Fibroblast of lung (primary cell): ENCODE measurements around the gene TEX44. TPM values are rescaled to one million over a fixed set of nuclear protein-coding genes. Genes with fewer than 3 reads are reported as not detected.

Source experiments
- DNase-seq, 2 donors: peaks; one replicate each; pipeline versions ENCODE4 v3.0.0 to v3.0.0-alpha.2; 2010; ENCODE audit warnings: low read depth in 2 of 2
- H2AFZ ChIP-seq: 2 replicates; pipeline ENCODE4 v1.5.1; 2012; ENCODE audit warnings: low read length, control low read depth, inconsistent platforms
- H3K27ac ChIP-seq: 2 replicates; pipeline ENCODE4 v1.5.1; 2011; ENCODE audit warnings: low read length, control low read depth; ENCODE audit not compliant: insufficient read depth
- H3K27me3 ChIP-seq: 2 replicates; pipeline ENCODE4 v1.5.1; 2011; ENCODE audit warnings: mild to moderate bottlenecking, low read length; ENCODE audit not compliant: control insufficient read depth, insufficient read depth
- H3K36me3 ChIP-seq: 2 replicates; pipeline ENCODE4 v1.5.1; 2011; ENCODE audit warnings: low read length; ENCODE audit not compliant: control insufficient read depth, insufficient read depth
- H3K4me1 ChIP-seq: 2 replicates; pipeline ENCODE4 v1.5.1; 2011; ENCODE audit warnings: low read length; ENCODE audit not compliant: control insufficient read depth, insufficient read depth; ENCODE audit errors: extremely low read depth
- H3K4me2 ChIP-seq: 2 replicates; pipeline ENCODE4 v1.5.1; 2011; ENCODE audit warnings: low read length, control low read depth; ENCODE audit not compliant: insufficient read depth; ENCODE audit errors: extremely low read depth
- H3K4me3 ChIP-seq, 4 experiments: fragments of 200-600 bp in 1 of 4; sonication (generic) in 1 of 4; replicated peaks in 1 of 4; 2 replicates each; pipeline ENCODE4 v1.5.1; 2011 to 2016; ENCODE audit warnings: low read length in 4 of 4, low read depth in 3 of 4, mild to moderate bottlenecking in 3 of 4, control low read depth in 2 of 4, inconsistent platforms in 1 of 4, mixed read lengths in 1 of 4; ENCODE audit not compliant: insufficient read depth in 1 of 4; ENCODE audit errors: control extremely low read depth in 1 of 4
- H3K79me2 ChIP-seq: 2 replicates; pipeline ENCODE4 v1.5.1; 2012; ENCODE audit warnings: mild to moderate bottlenecking, low read length, inconsistent platforms; ENCODE audit not compliant: control insufficient read depth, insufficient read depth
- H3K9ac ChIP-seq: 2 replicates; pipeline ENCODE4 v1.5.1; 2011; ENCODE audit warnings: mild to moderate bottlenecking, low read length, control low read depth; ENCODE audit not compliant: insufficient read depth
- H3K9me3 ChIP-seq: 2 replicates; pipeline ENCODE4 v1.5.1; 2012; ENCODE audit warnings: low read depth, low read length; ENCODE audit not compliant: control insufficient read depth, insufficient read depth
- H4K20me1 ChIP-seq: 2 replicates; pipeline ENCODE4 v1.5.1; 2011; ENCODE audit warnings: low read length; ENCODE audit not compliant: control insufficient read depth, insufficient read depth; ENCODE audit errors: extremely low read depth
- CTCF ChIP-seq, 2 donors: IDR thresholded peaks in 1 of 2; conservative IDR thresholded peaks in 1 of 2; 1 replicate in 1 of 2; 2 replicates in 1 of 2; pipeline ENCODE4 v1.5.1; 2011 to 2012; ENCODE audit warnings: low read length in 2 of 2, control low read depth in 1 of 2, inconsistent platforms in 1 of 2, low read depth in 1 of 2, mild to moderate bottlenecking in 1 of 2
- EZH2 ChIP-seq: IDR thresholded peaks from 2 replicates; pipeline ENCODE4 v1.5.1; 2012; ENCODE audit warnings: low read length, control low read depth, mild to moderate bottlenecking; ENCODE audit errors: missing control alignments
- polyA plus RNA-seq, 2 donors: library from polyadenylated mRNA; depleted of rRNA in 1 of 2; stranded (reverse) in 1 of 2; unstranded in 1 of 2; fragments of >200 nt; gene quantifications; 2 replicates each; pipeline ENCODE4 v1.2.1, GENCODE V29; 2011 to 2012; ENCODE audit warnings: missing spikeins in 1 of 2
- total RNA-seq: library from RNA; depleted of rRNA; stranded (reverse); fragments of >200 nt; gene quantifications from 2 replicates; pipeline ENCODE4 v1.2.1, GENCODE V29; 2014

The TEX44 gene
- total and polyA plus RNA-seq, 2 donors (not counting 1 experiment from before 2014, with no cell fraction given): not detected

GRCh38 chr2:231546014-231546715, 46.5 kb upstream of the TEX44 start:
- H3K4me2 ChIP-seq: no peak overlapping the region
- H3K9ac ChIP-seq: no peak overlapping the region
- peaks cover 2% of the 10 kb centered on the region for H3K27me3 ChIP-seq
- no peak overlapping the region for H2AFZ ChIP-seq
- TF ChIP-seq EZH2: no peak
- no peak overlapping the region for H3K4me3 ChIP-seq
- no peaks in the 10 kb centered on the region for H3K9me3 ChIP-seq
- no peaks in the 10 kb centered on the region for H3K36me3 ChIP-seq
- peaks cover 2% of the 10 kb centered on the region for H3K4me1 ChIP-seq
- H3K27ac ChIP-seq: no peak overlapping the region
- DNase-seq: no peak
- H4K20me1 ChIP-seq: no peaks in the 10 kb centered on the region
- H3K79me2 ChIP-seq: no peaks in the 10 kb centered on the region

- Histone ChIP-seq H3K4me2 (no peak overlapping the region), H3K9ac (no peak overlapping the region), H3K27me3 (peaks cover 2% of the 10 kb centered on the region), H3K4me1 (peaks cover 2% of the 10 kb centered on the region), H3K27ac (no peak overlapping the region), H3K79me2 (no peaks in the 10 kb centered on the region), H3K36me3 (no peaks in the 10 kb centered on the region), H4K20me1 (no peaks in the 10 kb centered on the region), H2AFZ (no peak overlapping the region), H3K4me3 (no peak overlapping the region), H3K9me3 (no peaks in the 10 kb centered on the region)
- TF ChIP-seq EZH2 (no peak), CTCF (conservative IDR thresholded peaks at IDR 0.05 in 1 of 2, IDR thresholded peaks at IDR 0.05 in 1 of 2; ENCODE audit: low read depth in 1 of 2, low read length in 2 of 2) (no peak)
- DNase-seq: no peak
Observed at GRCh38 chr2:231547315-231548110, 45.2 kb upstream of the TEX44 start.

GRCh38 chr2:231548752-231549151, 43.9 kb upstream of the TEX44 start:
- H4K20me1 ChIP-seq: no peaks in the 10 kb centered on the region
- DNase-seq: no peak
- H3K27ac ChIP-seq: no peak overlapping the region
- peaks cover 2% of the 10 kb centered on the region for H3K27me3 ChIP-seq
- TF ChIP-seq CTCF (conservative IDR thresholded peaks at IDR 0.05 in 1 of 2, IDR thresholded peaks at IDR 0.05 in 1 of 2; ENCODE audit: low read depth in 1 of 2, low read length in 2 of 2): no peak
- no peak for TF ChIP-seq EZH2
- no peak overlapping the region for H3K4me3 ChIP-seq
- H2AFZ ChIP-seq: no peak overlapping the region
- no peaks in the 10 kb centered on the region for H3K9me3 ChIP-seq
- H3K4me2 ChIP-seq: no peak overlapping the region
- H3K36me3 ChIP-seq: no peaks in the 10 kb centered on the region
- no peaks in the 10 kb centered on the region for H3K79me2 ChIP-seq
- H3K4me1 ChIP-seq: peaks cover 2% of the 10 kb centered on the region
- H3K9ac ChIP-seq: no peak overlapping the region
